ENCODE data around the gene CHST11.
A peak's percentile ranks its signal among the peaks of the same experiment; 100 is the strongest.

The CHST11 gene

DNA sequence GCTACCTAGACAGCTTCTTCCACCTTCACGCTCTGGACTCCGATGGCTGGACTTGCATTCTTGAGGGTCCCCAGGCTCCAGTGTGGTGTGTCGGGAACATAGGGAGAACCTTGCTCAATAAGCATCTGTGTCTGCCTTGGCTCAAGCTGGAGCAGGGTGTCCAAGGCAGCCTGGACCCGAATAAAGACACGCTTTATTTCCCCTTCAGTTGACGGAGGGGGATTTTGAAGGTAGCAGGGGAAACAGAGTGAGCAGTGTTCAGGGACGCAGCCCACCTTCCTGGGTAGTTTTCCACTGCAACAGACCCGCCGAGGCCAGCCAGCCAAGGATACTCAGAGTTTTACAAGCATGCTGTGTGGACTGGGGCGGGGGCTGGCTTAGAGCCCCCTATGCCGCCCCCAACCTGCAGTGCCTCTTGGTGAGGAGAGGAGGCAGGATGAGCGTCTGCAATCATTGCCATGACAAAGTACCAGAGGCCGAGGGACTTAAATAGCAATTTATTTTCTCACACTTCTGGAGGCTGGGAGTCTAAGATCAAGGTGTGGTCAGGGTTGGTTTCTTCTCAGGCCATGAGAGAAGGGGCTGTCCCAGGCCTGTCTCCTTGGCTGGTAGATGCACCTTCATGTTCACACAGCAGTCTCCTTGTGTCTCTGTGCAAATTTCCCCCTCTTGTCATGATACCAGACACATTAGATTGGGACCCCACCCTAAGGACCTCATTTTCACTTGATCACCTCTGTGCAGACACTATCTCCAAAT, 201.2 kb downstream of the CHST11 start:
- no peak for DNase-seq

DNA sequence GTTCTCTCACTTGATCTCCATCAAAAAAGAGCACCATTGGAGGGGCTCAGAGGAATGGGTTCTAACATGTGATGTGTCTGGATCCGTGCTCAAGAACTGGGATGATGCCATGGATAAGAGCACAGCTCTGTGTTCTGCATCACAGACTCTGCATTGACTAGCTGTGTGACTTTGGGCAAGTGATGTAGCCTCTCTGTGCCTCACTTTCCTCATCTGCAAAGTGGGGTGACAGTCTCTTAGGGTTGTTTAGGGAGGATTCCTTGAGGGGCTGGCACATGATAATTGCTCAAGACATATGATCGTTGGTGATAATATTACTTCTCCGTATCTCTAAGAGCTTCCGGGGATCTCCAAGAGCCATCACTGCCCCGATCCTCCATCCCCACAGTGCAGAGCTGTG, 202.3 kb downstream of the CHST11 start:
- no peak for DNase-seq

GRCh38 chr12:104662203-104662602, 205.5 kb downstream of the CHST11 start:
- DNase-seq, result no peak

DNA sequence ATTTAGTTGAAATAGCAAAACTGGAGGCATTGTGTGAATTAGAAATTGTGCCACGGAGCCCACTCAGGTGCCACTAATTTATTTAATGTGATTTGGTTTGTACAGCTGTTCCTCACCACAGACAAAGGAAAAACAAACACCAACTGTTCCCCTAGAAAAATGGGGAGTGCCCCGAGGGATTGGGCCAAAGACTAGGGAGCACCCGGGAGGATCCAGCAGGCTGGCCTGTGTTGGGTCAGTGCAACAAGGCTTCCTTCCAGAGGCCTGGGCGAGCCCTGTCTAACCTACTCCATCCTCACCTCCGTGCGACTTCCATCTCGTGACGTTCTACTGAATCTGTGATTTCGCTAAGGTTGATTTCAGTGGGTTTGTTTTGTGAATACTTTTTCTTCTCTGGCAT, 206.2 kb downstream of the CHST11 start:
- DNase-seq, result no peak

- DNase-seq, result no peak
Observed at GRCh38 chr12:104664351-104664750, 207.6 kb downstream of the CHST11 start.

GRCh38 chr12:104665296-104665695, 208.5 kb downstream of the CHST11 start:
- DNase-seq, result no peak

- no peak for DNase-seq
Observed at GRCh38 chr12:104667139-104667538, 210.4 kb downstream of the CHST11 start.

DNA sequence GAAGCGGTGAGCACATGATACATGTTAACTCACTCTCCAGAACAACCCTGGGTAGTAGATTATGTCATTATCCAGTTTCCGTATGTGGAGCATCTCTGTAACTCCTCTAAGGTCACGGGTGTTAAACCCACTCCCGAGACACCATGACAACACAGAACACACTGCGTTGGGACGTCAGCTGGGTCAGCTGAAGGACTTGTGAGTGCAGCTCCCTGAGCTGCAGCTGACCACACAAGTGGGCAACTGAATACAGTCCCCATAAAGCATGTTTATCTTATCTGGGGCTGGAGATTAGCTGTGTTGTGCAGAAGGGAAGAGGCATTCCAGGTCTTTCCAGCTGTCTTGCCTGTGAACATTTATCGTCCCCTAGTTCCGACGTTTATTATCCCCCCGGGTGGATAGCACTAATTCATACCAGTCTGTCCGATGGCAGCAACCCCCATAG, 211.5 kb downstream of the CHST11 start:
- no peak for DNase-seq

- DNase-seq, result no peak
Observed at GRCh38 chr12:104669089-104669721, 212.5 kb downstream of the CHST11 start.

- peak; percentile 21 for DNase-seq
Observed at GRCh38 chr12:104669851-104670337, 213.1 kb downstream of the CHST11 start.

GRCh38 chr12:104670439-104671408, 214.0 kb downstream of the CHST11 start:
- DNase-seq, result no peak

GRCh38 chr12:104671409-104672095, 214.8 kb downstream of the CHST11 start:
- peak; percentile 92 for DNase-seq

DNA sequence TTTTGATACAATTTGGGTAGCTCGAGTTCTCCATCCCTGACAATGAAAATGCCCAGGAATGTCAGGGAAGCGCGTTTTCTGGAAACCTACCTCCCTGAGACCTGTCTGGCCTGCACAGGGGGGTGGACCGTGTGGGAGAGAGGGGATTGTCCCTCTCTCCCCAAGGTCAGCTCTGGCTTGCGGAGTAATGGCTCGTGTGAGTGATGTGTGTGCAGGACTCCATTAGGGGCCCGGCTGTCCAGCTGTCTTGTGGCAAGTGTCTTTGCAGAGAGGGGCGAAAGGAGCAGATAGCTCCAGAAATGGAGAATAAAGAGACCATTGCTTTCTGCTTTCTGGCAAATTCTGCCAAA, 215.3 kb downstream of the CHST11 start:
- no peak for DNase-seq

GRCh38 chr12:104672501-104673265, 215.9 kb downstream of the CHST11 start:
- DNase-seq, result no peak

DNA sequence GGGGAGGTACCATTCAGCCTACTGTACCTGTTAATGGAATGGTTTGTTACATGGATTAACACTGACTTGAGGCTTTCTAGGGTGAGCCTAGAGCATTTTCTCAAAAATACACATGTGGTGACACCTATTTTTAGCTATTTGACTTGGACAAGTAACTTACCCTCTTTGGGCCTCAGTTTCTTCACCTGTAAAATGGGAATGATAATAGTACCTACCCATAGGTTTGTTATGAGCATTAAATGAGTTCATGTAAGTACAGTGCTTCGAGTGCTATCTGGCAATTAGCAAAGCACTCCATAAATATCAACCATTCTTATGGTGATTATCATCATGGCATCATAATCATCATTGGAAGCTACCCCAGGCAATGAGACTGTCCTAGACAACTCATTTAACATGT, 216.5 kb downstream of the CHST11 start:
- no peak for DNase-seq

DNA sequence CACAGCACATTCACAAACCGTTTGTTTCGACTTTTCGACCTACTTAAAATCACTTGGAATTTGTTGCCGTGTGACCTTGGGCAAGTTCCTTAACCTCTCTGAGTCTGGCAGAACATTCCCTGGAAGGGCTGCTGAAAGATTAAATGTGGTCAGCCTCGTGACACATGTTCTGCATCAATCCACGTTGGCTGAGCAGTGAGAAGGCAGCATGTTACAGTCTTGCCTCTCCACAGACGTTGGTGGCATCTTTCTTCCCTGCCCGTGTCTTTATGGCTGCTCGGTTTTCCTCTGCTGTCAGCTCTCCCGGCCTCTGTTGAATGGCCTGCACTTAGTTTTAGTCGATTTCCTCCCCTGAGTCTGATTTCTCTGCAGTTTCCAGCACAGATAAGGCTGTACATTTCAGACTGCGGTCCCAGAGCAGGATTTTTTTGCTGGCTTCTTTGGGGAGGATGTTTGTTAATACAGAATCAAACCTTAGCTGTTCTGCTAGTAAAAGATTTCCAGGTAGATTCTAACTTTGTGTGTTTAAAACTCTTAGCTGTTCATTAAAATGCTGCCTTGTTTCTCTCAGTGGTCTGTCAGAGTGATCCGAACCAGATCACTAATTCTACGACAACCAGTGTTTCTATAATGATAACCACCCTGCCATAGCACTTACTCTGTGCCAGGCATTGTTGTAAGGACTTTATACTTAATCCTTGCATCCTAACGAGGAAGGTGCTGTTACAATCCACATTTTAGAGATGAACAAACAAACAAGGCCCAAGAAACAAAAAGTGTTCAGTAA, 217.1 kb downstream of the CHST11 start:
- peak; percentile 23 for DNase-seq

DNA sequence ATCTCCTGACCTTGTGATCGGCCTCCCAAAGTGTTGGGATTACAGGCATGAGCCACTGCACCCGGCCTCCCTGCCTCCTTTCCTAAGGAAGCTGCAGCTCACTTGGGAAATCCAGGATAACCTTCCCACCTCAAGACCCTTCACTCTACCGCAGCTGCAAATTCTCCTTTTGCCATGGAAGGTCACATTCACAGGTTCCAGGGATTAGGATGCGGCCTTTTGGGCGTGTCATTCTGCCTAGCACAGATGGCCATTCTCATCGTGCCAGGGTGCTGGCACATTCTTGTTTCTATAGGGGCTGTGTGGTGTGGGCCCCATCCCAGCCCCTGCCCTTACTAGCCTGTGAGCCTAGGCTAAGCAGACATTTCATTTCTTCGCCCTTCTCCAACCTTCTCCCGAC, 219.9 kb downstream of the CHST11 start:
- no peak for DNase-seq

- DNase-seq, result no peak
Observed at GRCh38 chr12:104677441-104678089, 220.8 kb downstream of the CHST11 start.

GRCh38 chr12:104680070-104680469, 223.3 kb downstream of the CHST11 start:
- DNase-seq, result no peak

GRCh38 chr12:104680491-104680890, 223.7 kb downstream of the CHST11 start:
- DNase-seq, result no peak
